ENCODE results near the gene SETD1A.
A peak's percentile ranks its signal among the peaks of the same experiment; 100 is the strongest.

Gene SETD1A

DNA sequence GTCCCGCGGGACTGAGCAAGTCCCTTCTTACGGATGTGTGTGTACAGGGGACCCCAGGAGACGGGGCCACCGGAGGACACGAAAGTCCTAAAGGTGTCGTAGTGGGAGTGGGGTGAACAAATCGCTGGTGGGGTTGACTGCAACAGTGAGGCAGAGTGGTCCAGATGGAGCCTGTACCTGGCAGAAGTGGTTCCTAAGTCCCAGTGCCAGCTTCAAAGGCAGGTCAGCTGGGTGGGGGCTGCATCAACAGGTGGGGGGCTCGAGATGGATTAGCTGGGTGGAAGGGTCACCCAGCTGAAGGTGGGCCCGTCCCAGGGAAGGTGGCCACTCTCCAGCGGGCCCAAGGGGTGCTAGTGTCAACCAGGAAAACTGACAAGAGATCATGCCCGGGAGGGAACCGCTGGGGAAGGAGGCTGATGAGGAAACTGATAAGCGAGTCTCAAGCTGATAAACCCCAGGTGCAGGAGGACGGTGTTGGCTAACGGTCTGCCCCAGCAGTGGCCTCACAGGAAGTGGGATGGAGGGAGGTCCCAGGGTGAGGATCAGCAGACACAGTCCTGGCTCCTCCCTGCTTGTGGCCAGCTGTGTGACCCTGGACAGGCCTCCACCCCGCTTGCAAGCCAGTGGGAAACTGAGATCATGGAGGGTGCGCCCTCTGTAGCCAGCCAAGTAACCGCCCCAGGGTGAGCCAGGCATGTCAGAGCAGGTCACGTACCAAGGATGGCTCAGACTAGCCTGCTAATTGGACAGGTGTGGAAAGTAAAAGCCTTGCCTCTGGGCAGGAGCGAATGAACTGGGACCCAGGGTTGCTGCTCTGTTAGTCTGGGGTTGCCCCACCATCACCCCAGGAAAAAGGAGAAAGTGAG is 7.7 kb upstream of the SETD1A start:
- TF ChIP-seq, protein P1, sequence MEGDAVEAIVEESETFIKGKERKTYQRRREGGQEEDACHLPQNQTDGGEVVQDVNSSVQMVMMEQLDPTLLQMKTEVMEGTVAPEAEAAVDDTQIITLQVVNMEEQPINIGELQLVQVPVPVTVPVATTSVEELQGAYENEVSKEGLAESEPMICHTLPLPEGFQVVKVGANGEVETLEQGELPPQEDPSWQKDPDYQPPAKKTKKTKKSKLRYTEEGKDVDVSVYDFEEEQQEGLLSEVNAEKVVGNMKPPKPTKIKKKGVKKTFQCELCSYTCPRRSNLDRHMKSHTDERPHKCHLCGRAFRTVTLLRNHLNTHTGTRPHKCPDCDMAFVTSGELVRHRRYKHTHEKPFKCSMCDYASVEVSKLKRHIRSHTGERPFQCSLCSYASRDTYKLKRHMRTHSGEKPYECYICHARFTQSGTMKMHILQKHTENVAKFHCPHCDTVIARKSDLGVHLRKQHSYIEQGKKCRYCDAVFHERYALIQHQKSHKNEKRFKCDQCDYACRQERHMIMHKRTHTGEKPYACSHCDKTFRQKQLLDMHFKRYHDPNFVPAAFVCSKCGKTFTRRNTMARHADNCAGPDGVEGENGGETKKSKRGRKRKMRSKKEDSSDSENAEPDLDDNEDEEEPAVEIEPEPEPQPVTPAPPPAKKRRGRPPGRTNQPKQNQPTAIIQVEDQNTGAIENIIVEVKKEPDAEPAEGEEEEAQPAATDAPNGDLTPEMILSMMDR (IDR thresholded peaks at IDR 0.05; ENCODE audit: low read depth, low read length), result peak; percentile 7
- peak; percentile 81 for DNase-seq (ENCODE audit: extremely low read depth, low read depth)

DNA sequence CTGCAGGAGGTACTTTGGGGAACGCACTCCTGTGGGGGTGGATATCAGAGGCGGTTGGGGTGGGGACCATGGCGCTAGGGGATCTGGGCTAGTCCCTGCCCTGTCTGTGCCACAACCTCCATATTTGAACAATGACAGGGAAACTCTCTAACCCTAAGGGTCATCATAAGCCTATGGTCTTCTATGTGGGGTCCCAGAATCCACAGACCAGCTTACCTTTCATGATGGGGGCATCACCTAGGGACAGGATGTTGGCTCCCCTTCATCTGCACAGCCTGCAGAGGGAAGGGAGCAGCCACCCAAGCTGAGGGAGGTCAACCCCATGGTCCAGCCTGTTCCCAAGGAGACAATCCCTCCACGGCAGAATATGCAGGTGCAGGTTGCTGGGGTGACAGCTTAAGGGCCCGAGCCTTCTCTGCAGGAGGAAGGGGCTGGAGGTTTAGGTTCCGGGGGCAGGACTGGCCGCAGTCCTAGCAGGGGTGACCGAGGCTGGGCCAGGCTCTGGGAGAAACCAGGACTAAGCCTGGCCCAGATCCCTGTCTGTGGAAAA is 7.0 kb upstream of the SETD1A start:
- TF ChIP-seq, protein P1 (IDR thresholded peaks at IDR 0.05; ENCODE audit: low read depth, low read length), result no peak
- DNase-seq (ENCODE audit: extremely low read depth, low read depth), result no peak

DNA sequence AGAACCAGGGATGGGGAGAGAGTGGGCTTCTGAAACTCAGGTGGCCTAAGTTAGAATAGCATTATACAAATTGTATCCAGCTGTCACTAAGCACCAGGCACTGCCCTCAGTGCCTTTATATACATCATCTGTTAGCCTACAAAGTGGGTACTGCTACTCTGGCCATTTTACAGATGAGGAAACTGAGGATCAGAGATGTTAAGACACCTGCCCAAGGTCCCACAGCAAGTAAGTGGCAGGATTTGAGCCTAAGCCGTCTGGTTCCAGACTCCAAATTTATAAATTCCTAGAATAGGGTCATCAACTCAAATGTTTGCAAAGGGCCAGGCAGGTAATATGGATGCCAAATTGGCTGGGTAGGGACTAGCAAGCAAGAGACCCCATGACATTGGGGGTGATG is 6.4 kb upstream of the SETD1A start:
- DNase-seq (ENCODE audit: extremely low read depth, low read depth), result no peak
- TF ChIP-seq, protein P1 (IDR thresholded peaks at IDR 0.05; ENCODE audit: low read depth, low read length), result no peak

DNA sequence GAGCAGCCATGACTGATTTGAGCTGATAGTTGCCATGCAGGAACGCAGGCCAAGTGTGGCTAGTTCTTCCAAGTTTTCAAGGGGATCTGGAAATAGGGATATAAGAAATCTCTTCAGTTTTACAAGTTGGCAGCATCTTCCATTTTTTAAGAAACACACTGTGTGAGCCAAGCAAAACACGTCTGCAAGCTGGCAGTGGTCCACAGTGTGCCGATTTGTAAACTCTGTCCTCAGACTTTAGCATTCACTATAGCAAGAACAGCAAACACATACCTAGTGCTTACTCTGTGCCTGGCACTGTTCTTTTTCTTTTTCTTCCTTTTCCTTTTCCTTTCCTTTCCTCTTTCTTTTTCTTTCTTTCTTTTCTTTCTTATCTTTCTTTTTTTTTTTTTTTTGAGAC is 5.8 kb upstream of the SETD1A start:
- TF ChIP-seq, protein P1 (IDR thresholded peaks at IDR 0.05; ENCODE audit: low read depth, low read length), result no peak
- DNase-seq (ENCODE audit: extremely low read depth, low read depth), result no peak

DNA sequence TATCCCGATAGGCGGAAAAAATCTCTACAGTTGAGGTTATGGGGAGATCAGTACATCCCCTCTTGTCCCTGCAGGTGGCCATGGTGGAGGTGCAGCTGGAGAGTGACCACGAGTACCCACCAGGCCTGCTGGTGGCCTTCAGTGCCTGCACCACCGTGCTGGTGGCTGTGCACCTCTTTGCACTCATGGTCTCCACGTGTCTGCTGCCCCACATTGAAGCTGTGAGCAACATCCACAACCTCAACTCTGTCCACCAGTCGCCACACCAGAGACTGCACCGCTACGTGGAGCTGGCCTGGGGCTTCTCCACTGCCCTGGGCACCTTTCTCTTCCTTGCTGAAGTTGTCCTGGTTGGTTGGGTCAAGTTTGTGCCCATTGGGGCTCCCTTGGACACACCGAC is 4.4 kb upstream of the SETD1A start:
- TF ChIP-seq, protein P1 (IDR thresholded peaks at IDR 0.05; ENCODE audit: low read depth, low read length), result no peak
- DNase-seq (ENCODE audit: extremely low read depth, low read depth), result no peak

DNA sequence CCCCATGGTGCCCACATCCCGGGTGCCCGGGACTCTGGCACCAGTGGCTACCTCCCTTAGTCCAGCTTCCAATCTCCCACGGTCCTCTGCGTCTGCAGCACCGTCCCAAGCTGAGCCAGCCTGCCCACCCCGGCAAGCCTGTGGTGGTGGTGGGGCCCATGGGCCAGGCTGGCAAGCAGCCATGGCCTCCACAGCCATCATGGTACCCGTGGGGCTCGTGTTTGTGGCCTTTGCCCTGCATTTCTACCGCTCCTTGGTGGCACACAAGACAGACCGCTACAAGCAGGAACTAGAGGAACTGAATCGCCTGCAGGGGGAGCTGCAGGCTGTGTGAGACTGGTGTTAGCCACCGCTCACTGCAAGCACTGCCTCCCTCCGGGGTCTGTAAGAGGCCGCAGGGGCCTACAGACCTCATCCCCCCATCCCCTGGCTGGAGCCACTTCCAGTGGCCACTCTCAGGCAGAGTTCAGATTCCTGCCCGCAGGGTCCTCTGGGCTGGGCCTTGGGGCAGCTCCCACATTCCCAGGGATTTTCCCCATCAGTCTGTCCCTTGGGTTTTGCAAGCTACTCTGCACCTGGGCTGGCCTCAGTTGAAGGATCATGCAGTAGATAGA is 3.9 kb upstream of the SETD1A start:
- TF ChIP-seq, protein P1 (IDR thresholded peaks at IDR 0.05; ENCODE audit: low read depth, low read length), result peak; percentile 74
- no peak for DNase-seq (ENCODE audit: extremely low read depth, low read depth)

DNA sequence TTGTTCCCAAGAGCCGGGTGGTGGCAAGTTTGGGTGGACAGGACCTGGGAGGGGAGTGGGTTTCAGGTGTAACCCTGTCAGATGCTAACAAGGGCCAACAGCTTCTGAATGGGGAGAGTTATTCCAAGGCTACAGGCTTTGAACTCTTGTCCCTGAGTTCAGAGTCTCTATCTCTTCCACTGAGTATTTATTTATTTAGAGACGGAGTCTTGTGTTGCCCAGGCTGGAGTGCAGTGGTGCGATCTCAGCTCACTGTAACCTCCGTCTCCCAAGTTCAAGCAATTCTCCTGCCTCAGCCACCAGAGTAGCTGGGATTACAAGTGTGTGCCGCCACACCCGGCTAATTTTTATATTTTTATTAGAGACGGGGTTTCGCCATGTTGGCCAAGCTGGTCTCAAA is 2.6 kb upstream of the SETD1A start:
- no peak for DNase-seq (ENCODE audit: extremely low read depth, low read depth)
- TF ChIP-seq, protein P1 (IDR thresholded peaks at IDR 0.05; ENCODE audit: low read depth, low read length), result no peak
